ENCODE measurements around the gene YIPF4.
"Not testable (repeated sequence)": the region's sequence is repeated elsewhere in the genome, so short reads cannot be mapped to it uniquely, and the experiment has no call there.

YIPF4 gene

GRCh38 chr2:32290000-32290339 lies 12.3 kb downstream of the YIPF4 start:
- H3K4me3 ChIP-seq (ENCODE audit: low read length) = no peak overlapping the region
- H3K4me1 ChIP-seq (ENCODE audit: insufficient read depth, low read length) = no peaks in the 10 kb centered on the region; the same call in 1 of the 2 replicates
- no peaks in the 10 kb centered on the region for H3K9me3 ChIP-seq (ENCODE audit: insufficient read depth, low read depth, low read length)
- no peak overlapping the region for H3K27ac ChIP-seq (ENCODE audit: low read length)
- no peaks in the 10 kb centered on the region for H3K27me3 ChIP-seq (ENCODE audit: insufficient read depth, low read length)
- no peak overlapping the region for H3K9ac ChIP-seq (ENCODE audit: low read depth, low read length)
- H3K36me3 ChIP-seq (ENCODE audit: insufficient read depth, low read depth, low read length) = peaks cover 9% of the 10 kb centered on the region; the same call in 1 of the 2 replicates

- H3K4me1 ChIP-seq (ENCODE audit: insufficient read depth, low read length) = no peaks in the 10 kb centered on the region; the same call in 1 of the 2 replicates
- H3K27me3 ChIP-seq (ENCODE audit: insufficient read depth, low read length) = no peaks in the 10 kb centered on the region
- no peak overlapping the region for H3K27ac ChIP-seq (ENCODE audit: low read length)
- H3K9me3 ChIP-seq (ENCODE audit: insufficient read depth, low read depth, low read length) = no peaks in the 10 kb centered on the region
- H3K9ac ChIP-seq (ENCODE audit: low read depth, low read length) = no peak overlapping the region
- H3K4me3 ChIP-seq (ENCODE audit: low read length) = no peak overlapping the region
- H3K36me3 ChIP-seq (ENCODE audit: insufficient read depth, low read depth, low read length) = peaks cover 14% of the 10 kb centered on the region; the same call in 1 of the 2 replicates
Measured at GRCh38 chr2:32291746-32292145, 14.0 kb downstream of the YIPF4 start.

GRCh38 chr2:32293493-32293892 lies 15.8 kb downstream of the YIPF4 start:
- not testable (repeated sequence) for H3K9me3 ChIP-seq (ENCODE audit: insufficient read depth, low read depth, low read length); H3K4me3 ChIP-seq (ENCODE audit: low read length); H3K27me3 ChIP-seq (ENCODE audit: insufficient read depth, low read length); H3K27ac ChIP-seq (ENCODE audit: low read length); H3K4me1 ChIP-seq (ENCODE audit: insufficient read depth, low read length); H3K9ac ChIP-seq (ENCODE audit: low read depth, low read length)
- peaks cover 14% of the 10 kb centered on the region; the same call in 1 of the 2 replicates for H3K36me3 ChIP-seq (ENCODE audit: insufficient read depth, low read depth, low read length)

- H3K4me1 ChIP-seq (ENCODE audit: insufficient read depth, low read length); H3K27ac ChIP-seq (ENCODE audit: low read length); H3K4me3 ChIP-seq (ENCODE audit: low read length); H3K9me3 ChIP-seq (ENCODE audit: insufficient read depth, low read depth, low read length); H3K27me3 ChIP-seq (ENCODE audit: insufficient read depth, low read length); H3K9ac ChIP-seq (ENCODE audit: low read depth, low read length): not testable (repeated sequence)
- H3K36me3 ChIP-seq (ENCODE audit: insufficient read depth, low read depth, low read length) = peaks cover 14% of the 10 kb centered on the region; the same call in 1 of the 2 replicates
Measured at GRCh38 chr2:32293966-32294562, 16.4 kb downstream of the YIPF4 start.

- no peak overlapping the region for H3K9ac ChIP-seq (ENCODE audit: low read depth, low read length)
- no peak overlapping the region for H3K4me3 ChIP-seq (ENCODE audit: low read length)
- no peaks in the 10 kb centered on the region for H3K27me3 ChIP-seq (ENCODE audit: insufficient read depth, low read length)
- H3K27ac ChIP-seq (ENCODE audit: low read length) = no peak overlapping the region
- H3K4me1 ChIP-seq (ENCODE audit: insufficient read depth, low read length) = no peaks in the 10 kb centered on the region
- H3K9me3 ChIP-seq (ENCODE audit: insufficient read depth, low read depth, low read length) = no peaks in the 10 kb centered on the region
- peaks cover 10% of the 10 kb centered on the region; the same call in 1 of the 2 replicates for H3K36me3 ChIP-seq (ENCODE audit: insufficient read depth, low read depth, low read length)
Measured at GRCh38 chr2:32310577-32310976, 32.9 kb downstream of the YIPF4 start.

GRCh38 chr2:32314886-32315285 lies 37.2 kb downstream of the YIPF4 start:
- no peak overlapping the region for H3K9ac ChIP-seq (ENCODE audit: low read depth, low read length)
- H3K4me3 ChIP-seq (ENCODE audit: low read length) = no peak overlapping the region
- H3K27me3 ChIP-seq (ENCODE audit: insufficient read depth, low read length) = no peaks in the 10 kb centered on the region
- no peaks in the 10 kb centered on the region for H3K36me3 ChIP-seq (ENCODE audit: insufficient read depth, low read depth, low read length)
- no peaks in the 10 kb centered on the region for H3K9me3 ChIP-seq (ENCODE audit: insufficient read depth, low read depth, low read length)
- H3K4me1 ChIP-seq (ENCODE audit: insufficient read depth, low read length) = no peaks in the 10 kb centered on the region
- H3K27ac ChIP-seq (ENCODE audit: low read length) = no peak overlapping the region

GRCh38 chr2:32328679-32329078 lies 51.0 kb downstream of the YIPF4 start:
- not testable (repeated sequence) for H3K36me3 ChIP-seq (ENCODE audit: insufficient read depth, low read depth, low read length); H3K27ac ChIP-seq (ENCODE audit: low read length); H3K27me3 ChIP-seq (ENCODE audit: insufficient read depth, low read length); H3K4me1 ChIP-seq (ENCODE audit: insufficient read depth, low read length); H3K9ac ChIP-seq (ENCODE audit: low read depth, low read length); H3K4me3 ChIP-seq (ENCODE audit: low read length); H3K9me3 ChIP-seq (ENCODE audit: insufficient read depth, low read depth, low read length)

- H3K27ac ChIP-seq (ENCODE audit: low read length); H3K4me1 ChIP-seq (ENCODE audit: insufficient read depth, low read length); H3K36me3 ChIP-seq (ENCODE audit: insufficient read depth, low read depth, low read length); H3K4me3 ChIP-seq (ENCODE audit: low read length); H3K9ac ChIP-seq (ENCODE audit: low read depth, low read length); H3K27me3 ChIP-seq (ENCODE audit: insufficient read depth, low read length); H3K9me3 ChIP-seq (ENCODE audit: insufficient read depth, low read depth, low read length): not testable (repeated sequence)
Measured at GRCh38 chr2:32329180-32329980, 51.7 kb downstream of the YIPF4 start.

GRCh38 chr2:32330136-32330535 lies 52.4 kb downstream of the YIPF4 start:
- Histone ChIP-seq H3K4me3 (ENCODE audit: low read length) (no peak overlapping the region), H3K4me1 (ENCODE audit: insufficient read depth, low read length) (no peaks in the 10 kb centered on the region), H3K27ac (ENCODE audit: low read length) (no peak overlapping the region), H3K27me3 (ENCODE audit: insufficient read depth, low read length) (no peaks in the 10 kb centered on the region), H3K9ac (ENCODE audit: low read depth, low read length) (no peak overlapping the region), H3K36me3 (ENCODE audit: insufficient read depth, low read depth, low read length) (no peaks in the 10 kb centered on the region), H3K9me3 (ENCODE audit: insufficient read depth, low read depth, low read length) (no peaks in the 10 kb centered on the region)

GRCh38 chr2:32342801-32343200 lies 65.1 kb downstream of the YIPF4 start:
- Histone ChIP-seq H3K36me3 (ENCODE audit: insufficient read depth, low read depth, low read length) (no peaks in the 10 kb centered on the region), H3K9me3 (ENCODE audit: insufficient read depth, low read depth, low read length) (no peaks in the 10 kb centered on the region), H3K9ac (ENCODE audit: low read depth, low read length) (no peak overlapping the region), H3K4me3 (ENCODE audit: low read length) (no peak overlapping the region), H3K27me3 (ENCODE audit: insufficient read depth, low read length) (no peaks in the 10 kb centered on the region), H3K27ac (ENCODE audit: low read length) (no peak overlapping the region), H3K4me1 (ENCODE audit: insufficient read depth, low read length) (no peaks in the 10 kb centered on the region)

- H3K27me3 ChIP-seq (ENCODE audit: insufficient read depth, low read length); H3K9ac ChIP-seq (ENCODE audit: low read depth, low read length); H3K36me3 ChIP-seq (ENCODE audit: insufficient read depth, low read depth, low read length); H3K27ac ChIP-seq (ENCODE audit: low read length); H3K4me1 ChIP-seq (ENCODE audit: insufficient read depth, low read length); H3K4me3 ChIP-seq (ENCODE audit: low read length); H3K9me3 ChIP-seq (ENCODE audit: insufficient read depth, low read depth, low read length): not testable (repeated sequence)
Measured at GRCh38 chr2:32350797-32351196, 73.1 kb downstream of the YIPF4 start.

GRCh38 chr2:32355976-32356680 lies 78.4 kb downstream of the YIPF4 start:
- Histone ChIP-seq H3K4me3 (ENCODE audit: low read length) (peak overlapping the region; percentile 87), H3K9ac (ENCODE audit: low read depth, low read length) (peak overlapping the region; percentile 96), H3K36me3 (ENCODE audit: insufficient read depth, low read depth, low read length) (peaks cover 4% of the 10 kb centered on the region; the same call in 1 of the 2 replicates), H3K27me3 (ENCODE audit: insufficient read depth, low read length) (no peaks in the 10 kb centered on the region), H3K4me1 (ENCODE audit: insufficient read depth, low read length) (peaks cover 2% of the 10 kb centered on the region; the same call in 1 of the 2 replicates), H3K27ac (ENCODE audit: low read length) (peak overlapping the region; percentile 84), H3K9me3 (ENCODE audit: insufficient read depth, low read depth, low read length) (no peaks in the 10 kb centered on the region)

All from iPS-20b (cell line).